ENCODE measurements around the gene DLX4. TPM values are rescaled to one million over a fixed set of nuclear protein-coding genes. Genes with fewer than 3 reads are reported as not detected.
A peak's percentile ranks its signal among the peaks of the same experiment; 100 is the strongest.

Gene DLX4
- total RNA-seq, 1 experiment from 2014 or later = 1.3 TPM

- no peak for TF ChIP-seq NFATC4 (CRISPR knock-in tag; IDR thresholded peaks at IDR 0.05)
- TF ChIP-seq SMAD3 (CRISPR knock-in tag; IDR thresholded peaks at IDR 0.05; ENCODE audit: borderline replicate concordance) = no peak
Measured at GRCh38 chr17:49973271-49973615, 4.3 kb downstream of the DLX4 start (continued).

- CTCF ChIA-PET = interaction anchor here (0.7 to 15.4 kb wide), 8 partner anchors 11 to 267 kb away, joined by 3 to 221 read pairs (median 15); partner anchors contain the start of gene DLX3
- TF ChIP-seq USF2 (CRISPR knock-in tag; IDR thresholded peaks at IDR 0.05) (no peak), CTCF (IDR thresholded peaks at IDR 0.05) (no peak), FOXP1 (CRISPR knock-in tag; IDR thresholded peaks at IDR 0.05; ENCODE audit: borderline replicate concordance) (0 out of 2 replicates have a peak, but pooled peaks have one; percentile 1)
- Mint-ChIP-seq H3K4me3 (no peak overlapping the region), H3K36me3 (no peaks in the 10 kb centered on the region), H3K9me3 (no peaks in the 10 kb centered on the region), H3K27me3 (ENCODE audit: low read depth) (peaks cover 98% of the 10 kb centered on the region), H3K4me1 (peaks cover 54% of the 10 kb centered on the region), H3K27ac (no peak overlapping the region)
- no peak for DNase-seq (ENCODE audit: low spot score)
- POLR2A ChIA-PET = interaction anchor here (0.6 kb wide), 1 partner anchor 15 kb away, joined by 4 read pairs; no protein-coding TSS in a partner anchor
- no peak for ATAC-seq
Measured at GRCh38 chr17:49975531-49975930, 6.5 kb downstream of the DLX4 start.

- TF ChIP-seq STAT6 (CRISPR knock-in tag; conservative IDR thresholded peaks at IDR 0.05; ENCODE audit: low read depth) (no peak), IRF1 (CRISPR knock-in tag; IDR thresholded peaks at IDR 0.05) (no peak), NR3C1 (CRISPR knock-in tag; conservative IDR thresholded peaks at IDR 0.05; ENCODE audit: low read depth) (no peak), AFF4 (CRISPR knock-in tag; IDR thresholded peaks at IDR 0.05; ENCODE audit: borderline replicate concordance) (no peak), ELF4 (CRISPR knock-in tag; IDR thresholded peaks at IDR 0.05; ENCODE audit: low read depth) (no peak)
- Mint-ChIP-seq H3K27me3 (ENCODE audit: low read depth) (peaks cover 98% of the 10 kb centered on the region), H3K4me3 (no peak overlapping the region), H3K36me3 (no peaks in the 10 kb centered on the region), H3K9me3 (no peaks in the 10 kb centered on the region), H3K4me1 (peaks cover 56% of the 10 kb centered on the region), H3K27ac (no peak overlapping the region)
- ChIA-PET POLR2A (interaction anchor here (0.6 kb wide), 1 partner anchor 14 kb away, joined by 4 read pairs; no protein-coding TSS in a partner anchor), CTCF (interaction anchor here (1.2 to 15.4 kb wide), 9 partner anchors 13 to 115 kb away, joined by 3 to 221 read pairs (median 11); partner anchors contain the start of gene DLX3)
- no peak for DNase-seq (ENCODE audit: low spot score)
- no peak for ATAC-seq
Measured at GRCh38 chr17:49976163-49976827, 7.3 kb downstream of the DLX4 start.
